Measurements from ENCODE around the gene EOGT.

GRCh38 chr3:68974711-68975110, 38.8 kb downstream of the EOGT start:
- TF ChIP-seq CTCF (IDR thresholded peaks at IDR 0.05 in 2 of 3, conservative IDR thresholded peaks at IDR 0.05 in 1 of 3; ENCODE audit: borderline replicate concordance in 1 of 3, insufficient read depth in 1 of 3, low read depth in 2 of 3, low read length in 2 of 3): no peak
- TF ChIP-seq POLR2A (IDR thresholded peaks at IDR 0.05; ENCODE audit: borderline replicate concordance, extremely low read depth, insufficient read depth, insufficient read length): no peak
- TF ChIP-seq RAD21 (IDR thresholded peaks at IDR 0.05; ENCODE audit: low read depth): no peak
- no peak for TF ChIP-seq MAX (IDR thresholded peaks at IDR 0.05)
- no peak for TF ChIP-seq EZH2 (IDR thresholded peaks at IDR 0.05)
- no peak for TF ChIP-seq ZBTB33 (IDR thresholded peaks at IDR 0.05; ENCODE audit: extremely low read depth, insufficient replicate concordance, low read length)
- TF ChIP-seq EZH2phosphoT487 (IDR thresholded peaks at IDR 0.05; ENCODE audit: borderline replicate concordance): no peak
- no peak for TF ChIP-seq SP1 (IDR thresholded peaks at IDR 0.05; ENCODE audit: low read depth)
- TF ChIP-seq EGR1 (IDR thresholded peaks at IDR 0.05; ENCODE audit: low read depth): no peak
- TF ChIP-seq POLR2AphosphoS5 (IDR thresholded peaks at IDR 0.05; ENCODE audit: low read depth, low read length): no peak
- no peak for TF ChIP-seq CEBPB (IDR thresholded peaks at IDR 0.05; ENCODE audit: low read depth)
- no peak for TF ChIP-seq ATF3 (IDR thresholded peaks at IDR 0.05)

Measured in HCT116 (cell line).